Activated CD4-positive, alpha-beta memory T cell treated with anti-CD3 and anti-CD28 coated beads for 36 hours (primary cell): ENCODE measurements around the gene SPIRE2. TPM values are rescaled to one million over a fixed set of nuclear protein-coding genes. Genes with fewer than 3 reads are reported as not detected.

ENCODE experiments used
- CTCF ChIA-PET: fragments of 350-600 bp; sonication (Branson Sonifier 250); formaldehyde crosslinking; loops from one replicate; lab custom pipeline; 2021; ENCODE audit warnings: antibody characterized with exemption, inconsistent platforms; lab: Charles Lee
- POLR2A ChIA-PET: fragments of 350-600 bp; sonication (Branson Sonifier 250); formaldehyde crosslinking; loops from one replicate; lab custom pipeline; 2021; ENCODE audit warnings: antibody characterized with exemption; lab: Charles Lee
- DNase-seq: peaks from one replicate; pipeline ENCODE4 v3.0.0-alpha.2; 2020
- H3K27ac Mint-ChIP-seq: one replicate; pipeline ENCODE4 v1.8.0; 2021; ENCODE audit warnings: mixed read lengths
- H3K27me3 Mint-ChIP-seq: one replicate; pipeline ENCODE4 v1.8.0; 2021; ENCODE audit warnings: mixed read lengths
- H3K36me3 Mint-ChIP-seq: one replicate; pipeline ENCODE4 v1.8.0; 2021; ENCODE audit warnings: mixed read lengths
- H3K4me1 Mint-ChIP-seq: one replicate; pipeline ENCODE4 v1.8.0; 2021; ENCODE audit warnings: low read depth, mixed read lengths
- H3K4me3 Mint-ChIP-seq: one replicate; pipeline ENCODE4 v1.8.0; 2021; ENCODE audit warnings: mild to moderate bottlenecking, mixed read lengths
- H3K9me3 Mint-ChIP-seq: one replicate; pipeline ENCODE4 v1.8.0; 2021; ENCODE audit warnings: mixed read lengths
- intact Hi-C: fragments of 100-400 bp; cut with micrococcal nuclease; formaldehyde crosslinking; loops from one replicate; pipeline ENCODE4 v1.15.1; 2023
- total RNA-seq, 2 experiments: library from RNA; stranded (reverse); gene quantifications; one replicate each; pipeline ENCODE4 v1.2.3, GENCODE V29; 2021

SPIRE2 gene
- total RNA-seq, 2 experiments from 2014 or later: 0.63 to 1.4 TPM

DNA sequence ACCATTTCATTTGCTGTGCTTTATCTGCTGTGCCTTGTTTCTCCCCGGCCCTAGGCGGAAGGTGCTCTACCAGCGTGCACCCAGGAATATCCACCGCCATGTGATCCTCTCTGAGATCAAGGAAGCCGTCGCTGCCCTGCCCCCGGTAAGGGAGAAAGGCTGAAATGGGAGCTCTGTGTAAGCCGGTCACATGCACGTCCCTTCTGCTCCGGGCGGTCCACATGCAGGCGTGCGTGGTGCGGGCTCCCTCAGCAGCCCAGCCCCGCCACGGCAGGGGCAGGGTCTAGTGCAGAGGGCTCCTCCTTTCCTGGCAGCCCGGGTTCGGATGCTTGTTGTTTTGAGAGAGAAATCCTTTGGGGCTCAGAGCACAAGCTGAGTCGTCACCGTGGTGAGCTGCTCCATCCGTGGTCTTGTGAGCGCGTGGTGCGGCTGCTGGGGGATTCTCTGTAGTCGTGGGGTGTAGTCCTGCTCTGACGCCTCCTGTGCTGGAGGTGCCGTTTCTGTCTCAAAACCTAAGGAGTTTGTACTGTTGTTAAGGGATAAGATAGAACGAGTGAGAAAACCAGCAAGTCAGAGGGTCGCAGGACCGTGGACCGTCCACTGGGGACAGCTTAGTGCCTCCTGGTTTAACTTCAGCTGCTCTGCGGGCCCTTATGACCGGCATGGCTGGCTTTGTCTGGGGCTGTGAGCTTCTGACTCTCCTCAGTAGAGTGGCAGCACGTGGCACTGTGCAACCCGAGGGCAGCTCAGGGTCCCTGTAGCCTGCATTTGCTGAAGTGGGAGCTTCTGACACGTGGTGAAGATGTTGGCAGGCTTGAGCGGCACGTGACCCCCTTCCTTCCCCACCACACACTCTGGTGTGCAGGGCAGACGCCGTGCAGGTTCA lies 78.1 kb downstream of the SPIRE2 start:
- ChIA-PET CTCF (interaction anchor here (1.3 kb wide), 1 partner anchor 18 kb away, joined by 3 read pairs; no protein-coding TSS in a partner anchor), POLR2A (no interaction called here)

DNA sequence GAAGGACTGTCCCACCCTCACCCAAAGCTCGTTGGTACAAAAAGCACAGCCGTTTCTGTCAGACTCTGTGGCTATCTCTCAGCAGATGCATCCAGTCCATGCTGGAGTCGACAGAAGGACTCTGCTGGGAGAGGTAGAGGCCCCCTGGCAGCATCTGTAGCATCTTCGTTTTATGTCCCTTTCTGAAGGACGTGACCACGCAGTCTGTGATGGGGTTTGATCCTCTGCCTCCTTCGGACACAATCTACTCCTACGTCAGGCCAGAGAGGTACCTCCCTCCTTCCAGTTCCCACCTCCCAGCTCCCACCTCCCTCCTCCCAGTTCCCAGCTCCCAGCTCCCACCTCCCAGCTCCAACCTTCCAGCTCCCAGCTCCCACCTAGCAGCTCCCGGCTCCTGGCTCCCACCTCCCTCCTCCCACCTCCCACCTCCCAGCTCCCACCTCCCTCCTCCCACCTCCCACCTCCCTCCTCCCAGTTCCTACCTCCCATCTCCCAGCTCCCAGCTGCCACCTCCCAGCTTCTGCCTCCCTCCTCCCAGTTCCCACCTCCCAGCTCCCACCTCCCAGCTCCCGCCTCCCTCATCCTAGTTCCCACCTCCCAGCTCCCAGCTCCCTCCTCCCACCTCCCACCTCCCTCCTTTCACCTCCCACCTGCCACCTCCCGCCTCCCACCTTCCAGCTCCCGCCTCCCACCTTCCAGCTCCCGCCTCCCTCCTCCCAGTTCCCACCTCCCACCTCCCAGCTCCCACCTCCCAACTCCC lies 79.0 kb downstream of the SPIRE2 start:
- H3K9me3 Mint-ChIP-seq: no peaks in the 10 kb centered on the region
- intact Hi-C loops: loop anchor here (5.0 kb wide), 1 partner anchor 205 kb away; the partner anchor contains the start of gene SPATA2L
- H3K4me1 Mint-ChIP-seq: no peaks in the 10 kb centered on the region
- H3K4me3 Mint-ChIP-seq: no peak overlapping the region
- POLR2A ChIA-PET: interaction anchor here (0.5 to 0.7 kb wide), 2 partner anchors 43 to 61 kb away, joined by 3 read pairs; no protein-coding TSS in a partner anchor
- no peaks in the 10 kb centered on the region for H3K27me3 Mint-ChIP-seq
- no peak overlapping the region for H3K27ac Mint-ChIP-seq
- CTCF ChIA-PET: interaction anchor here (1.0 to 1.3 kb wide), 2 partner anchors 19 to 46 kb away, joined by 3 read pairs; no protein-coding TSS in a partner anchor
- no peak for DNase-seq
- H3K36me3 Mint-ChIP-seq: peaks cover 37% of the 10 kb centered on the region

More for the DNA sequence above, 78.1 kb downstream of the SPIRE2 start:
- H3K4me1 Mint-ChIP-seq: no peaks in the 10 kb centered on the region
- H3K27me3 Mint-ChIP-seq: no peaks in the 10 kb centered on the region
- no peaks in the 10 kb centered on the region for H3K9me3 Mint-ChIP-seq
- DNase-seq: no peak
- intact Hi-C loops: loop anchor here (5.0 kb wide), 1 partner anchor 204 kb away; the partner anchor contains the start of gene SPATA2L
- H3K36me3 Mint-ChIP-seq: peaks cover 35% of the 10 kb centered on the region
- no peak overlapping the region for H3K4me3 Mint-ChIP-seq
- no peak overlapping the region for H3K27ac Mint-ChIP-seq

DNA sequence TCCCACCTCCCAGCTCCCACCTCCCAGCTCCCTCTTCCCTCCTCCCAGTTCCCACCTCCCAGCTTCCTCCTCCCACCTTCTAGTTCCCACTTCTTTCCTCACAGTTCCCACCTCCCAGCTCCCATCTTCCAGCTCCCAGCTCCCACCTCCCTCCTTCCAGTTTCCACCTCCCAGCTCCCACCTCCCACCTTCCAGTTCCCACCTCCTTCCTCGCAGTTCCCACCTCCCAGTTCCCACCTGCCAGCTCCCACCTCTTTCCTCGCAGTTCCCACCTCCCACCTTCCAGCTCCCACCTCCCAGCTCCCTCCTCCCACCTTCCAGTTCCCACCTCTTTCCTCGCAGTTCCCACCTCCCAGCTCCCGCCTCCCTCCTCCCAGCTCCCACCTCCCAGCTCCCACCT lies 80.0 kb downstream of the SPIRE2 start:
- POLR2A ChIA-PET: interaction anchor here (0.7 kb wide), 1 partner anchor 42 kb away, joined by 3 read pairs; no protein-coding TSS in a partner anchor
- H3K27ac Mint-ChIP-seq: no peak overlapping the region
- H3K36me3 Mint-ChIP-seq: peaks cover 39% of the 10 kb centered on the region

DNA sequence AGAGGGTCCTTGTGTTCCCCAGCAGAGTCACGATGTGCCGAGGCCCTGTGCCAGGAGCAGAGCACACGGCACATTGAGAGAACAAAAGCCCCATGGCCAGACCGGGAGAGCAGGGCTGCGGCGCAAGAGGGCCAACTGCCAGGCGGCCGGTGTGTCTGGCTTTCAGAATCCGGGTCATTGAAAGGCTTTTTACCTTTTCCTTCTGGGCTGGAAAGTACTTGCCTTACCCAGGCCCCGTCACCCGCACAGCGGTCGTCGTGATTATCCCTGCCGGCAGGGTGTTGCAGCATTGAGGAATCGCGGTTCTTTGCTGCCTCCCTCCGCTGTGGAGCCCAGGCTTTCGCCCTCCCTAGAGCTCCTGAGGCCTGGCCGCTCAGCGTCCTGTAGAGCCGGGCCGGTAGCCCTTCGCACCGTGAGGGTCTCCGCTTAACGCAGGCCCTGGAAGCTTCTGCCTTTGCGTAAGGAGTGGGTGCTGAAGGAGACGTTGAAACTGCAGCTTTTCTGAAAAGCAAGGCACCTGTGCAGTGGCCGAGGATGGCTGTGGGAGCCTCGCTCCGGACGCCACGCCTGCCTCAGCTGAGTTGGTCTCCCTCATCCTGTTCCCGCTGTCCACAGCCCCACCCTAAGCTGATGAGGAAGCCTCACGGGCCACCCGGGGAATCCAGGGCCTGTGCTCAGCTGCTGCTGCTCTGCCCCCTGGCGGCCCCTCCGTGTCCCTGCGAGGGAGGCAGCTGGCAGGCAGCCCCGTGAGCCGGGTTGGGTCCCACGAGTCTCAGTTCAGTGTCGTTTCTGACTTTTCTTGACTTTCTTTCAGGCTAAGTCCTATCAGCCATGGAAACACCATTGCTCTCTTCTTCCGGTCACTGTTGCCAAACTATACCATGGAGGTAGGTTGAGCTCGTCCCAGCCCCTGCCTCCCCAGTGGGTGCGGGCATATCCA lies 81.8 kb downstream of the SPIRE2 start:
- Mint-ChIP-seq H3K27me3 (no peaks in the 10 kb centered on the region), H3K27ac (no peak overlapping the region), H3K4me1 (no peaks in the 10 kb centered on the region), H3K9me3 (no peaks in the 10 kb centered on the region), H3K36me3 (peaks cover 41% of the 10 kb centered on the region), H3K4me3 (no peak overlapping the region)
- intact Hi-C loops: loop anchor here (5.0 kb wide), 1 partner anchor 208 kb away; the partner anchor contains the start of gene SPATA2L
- peak; percentile 76 for DNase-seq
- ChIA-PET POLR2A (interaction anchor here (1.2 kb wide), 1 partner anchor 37 kb away, joined by 7 read pairs; the partner anchor contains the start of gene TCF25), CTCF (interaction anchor here (0.6 to 2.6 kb wide), 30 partner anchors 9 to 1101 kb away, joined by 3 to 22 read pairs (median 4); partner anchors contain the start of genes MC1R, TCF25 and TUBB3)

More for the DNA sequence above, 80.0 kb downstream of the SPIRE2 start:
- CTCF ChIA-PET: interaction anchor here (0.6 to 2.6 kb wide), 5 partner anchors 9 to 203 kb away, joined by 3 to 8 read pairs (median 3); no protein-coding TSS in a partner anchor
- intact Hi-C loops: loop anchor here (5.0 kb wide), 1 partner anchor 206 kb away; the partner anchor contains the start of gene SPATA2L
- H3K4me3 Mint-ChIP-seq: no peak overlapping the region
- no peak for DNase-seq
- H3K4me1 Mint-ChIP-seq: no peaks in the 10 kb centered on the region
- H3K9me3 Mint-ChIP-seq: no peaks in the 10 kb centered on the region
- H3K27me3 Mint-ChIP-seq: no peaks in the 10 kb centered on the region

DNA sequence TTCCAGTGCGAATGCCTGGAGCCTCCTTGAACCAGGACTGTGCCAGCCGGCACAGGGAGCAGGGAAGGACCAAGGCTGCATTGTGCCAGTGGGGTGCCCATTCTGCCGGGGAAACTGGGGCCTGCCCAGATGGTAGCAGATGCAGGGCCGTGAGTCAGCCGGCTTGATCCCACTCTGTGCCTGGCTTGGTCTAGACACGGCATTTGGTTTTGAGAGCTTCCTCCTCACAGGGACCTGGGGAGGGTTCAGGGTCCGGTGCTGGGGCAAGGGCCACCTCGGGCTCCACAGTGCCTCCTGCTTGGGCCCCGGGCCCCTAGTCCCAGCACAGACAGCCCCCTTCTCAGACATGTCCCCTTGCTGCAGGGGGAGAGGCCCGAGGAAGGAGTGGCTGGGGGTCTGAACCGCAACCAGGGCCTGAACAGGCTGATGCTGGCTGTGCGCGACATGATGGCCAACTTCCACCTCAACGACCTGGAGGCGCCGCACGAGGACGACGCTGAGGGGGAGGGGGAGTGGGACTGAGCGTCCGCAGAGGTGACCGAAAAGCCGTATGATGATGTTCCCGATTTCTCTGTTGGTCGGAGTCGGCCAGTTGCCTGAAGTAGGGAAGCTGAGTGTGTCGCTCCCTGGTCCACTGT lies 82.6 kb downstream of the SPIRE2 start:
- ChIA-PET CTCF (interaction anchor here (0.8 to 2.6 kb wide), 25 partner anchors 8 to 1101 kb away, joined by 3 to 22 read pairs (median 4); partner anchors contain the start of genes MC1R, TCF25 and TUBB3), POLR2A (interaction anchor here (1.2 kb wide), 1 partner anchor 38 kb away, joined by 7 read pairs; the partner anchor contains the start of gene TCF25)
- Mint-ChIP-seq H3K4me1 (no peaks in the 10 kb centered on the region), H3K27ac (no peak overlapping the region), H3K36me3 (peaks cover 36% of the 10 kb centered on the region), H3K27me3 (no peaks in the 10 kb centered on the region), H3K4me3 (no peak overlapping the region), H3K9me3 (no peaks in the 10 kb centered on the region)
- DNase-seq: no peak
- intact Hi-C loops: no loop called here

DNA sequence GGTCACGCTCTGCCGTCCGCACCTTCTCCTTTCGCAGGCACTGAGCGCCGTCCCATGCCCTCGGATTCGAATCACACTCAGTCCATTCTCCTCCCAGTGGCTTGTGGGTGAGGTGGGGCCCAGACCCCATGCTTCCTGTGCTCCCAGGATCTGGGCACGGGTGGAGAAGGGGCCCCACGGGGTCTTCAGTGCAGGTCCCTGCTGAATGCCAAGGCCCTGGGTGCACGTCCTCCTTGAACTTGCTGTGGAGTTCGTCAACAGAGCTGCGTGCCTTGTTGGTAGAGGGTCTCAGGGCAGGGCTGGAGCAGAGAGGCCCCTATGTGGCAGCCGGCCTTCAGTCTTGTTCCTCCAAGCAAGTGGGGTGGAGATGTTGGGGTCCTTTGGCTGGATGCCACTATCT lies 83.1 kb downstream of the SPIRE2 start:
- intact Hi-C loops: no loop called here
- peaks cover 3% of the 10 kb centered on the region for H3K4me1 Mint-ChIP-seq

DNA sequence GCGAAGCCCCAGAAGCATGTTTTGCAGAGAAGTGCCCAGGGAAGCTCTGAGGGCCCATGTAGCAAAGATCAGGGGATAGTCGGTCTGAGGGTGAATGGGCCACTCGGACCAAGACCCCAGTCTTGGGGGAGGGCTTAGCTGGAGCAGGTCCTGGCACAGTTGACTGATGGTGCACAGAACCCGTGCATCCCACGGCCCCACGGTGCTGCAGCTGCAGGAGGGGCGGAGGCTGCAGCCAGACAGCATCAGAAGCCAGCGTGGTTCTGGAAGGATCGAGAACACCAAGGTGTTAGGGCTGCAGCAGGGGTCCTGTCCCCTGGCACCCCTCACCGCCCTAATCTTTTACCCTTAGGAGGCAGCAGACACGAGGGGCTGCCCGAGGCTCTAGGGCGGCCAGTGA lies 83.9 kb downstream of the SPIRE2 start:
- no peak overlapping the region for H3K27ac Mint-ChIP-seq
- POLR2A ChIA-PET: interaction anchor here (1.1 kb wide), 1 partner anchor 10 kb away, joined by 3 read pairs; no protein-coding TSS in a partner anchor

More for the DNA sequence above, 83.1 kb downstream of the SPIRE2 start:
- Mint-ChIP-seq H3K36me3 (peaks cover 33% of the 10 kb centered on the region), H3K27me3 (peaks cover 2% of the 10 kb centered on the region), H3K27ac (no peak overlapping the region), H3K9me3 (no peaks in the 10 kb centered on the region), H3K4me3 (no peak overlapping the region)
- ChIA-PET POLR2A (no interaction called here), CTCF (interaction anchor here (1.4 to 2.1 kb wide), 3 partner anchors 12 to 211 kb away, joined by 4 to 22 read pairs (median 16); partner anchors contain the start of gene TUBB3)
- no peak for DNase-seq

DNA sequence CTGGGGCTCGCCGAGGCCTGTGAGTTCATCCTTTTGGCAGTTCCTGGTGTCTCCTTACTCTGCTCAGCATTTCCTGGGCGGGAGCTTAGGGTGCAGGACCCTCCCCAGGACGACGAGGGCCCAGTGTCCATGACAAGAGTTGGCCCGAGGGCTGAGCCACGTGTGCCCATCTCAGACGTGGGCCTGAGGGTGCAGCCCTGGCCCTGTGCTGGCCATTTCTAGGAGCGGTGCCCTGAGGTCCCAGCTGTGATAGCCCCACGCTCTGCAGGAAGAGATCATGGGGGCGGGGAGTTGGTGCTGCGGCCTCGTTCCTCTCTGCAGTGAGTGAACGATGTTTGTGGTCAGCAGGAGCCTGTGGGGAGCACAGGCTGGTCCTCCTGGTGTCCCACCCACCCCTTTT lies 84.4 kb downstream of the SPIRE2 start:
- no peak for DNase-seq
- Mint-ChIP-seq H3K27ac (no peak overlapping the region), H3K27me3 (peaks cover 2% of the 10 kb centered on the region), H3K4me3 (no peak overlapping the region), H3K4me1 (peaks cover 7% of the 10 kb centered on the region), H3K9me3 (no peaks in the 10 kb centered on the region), H3K36me3 (peaks cover 27% of the 10 kb centered on the region)
- ChIA-PET POLR2A (interaction anchor here (1.1 kb wide), 1 partner anchor 10 kb away, joined by 3 read pairs; no protein-coding TSS in a partner anchor), CTCF (no interaction called here)
- intact Hi-C loops: no loop called here

More for the DNA sequence above, 83.9 kb downstream of the SPIRE2 start:
- DNase-seq: no peak
- no peaks in the 10 kb centered on the region for H3K9me3 Mint-ChIP-seq
- H3K36me3 Mint-ChIP-seq: peaks cover 27% of the 10 kb centered on the region
- CTCF ChIA-PET: no interaction called here
- intact Hi-C loops: no loop called here
- H3K27me3 Mint-ChIP-seq: peaks cover 2% of the 10 kb centered on the region
- H3K4me3 Mint-ChIP-seq: no peak overlapping the region
- H3K4me1 Mint-ChIP-seq: peaks cover 3% of the 10 kb centered on the region

DNA sequence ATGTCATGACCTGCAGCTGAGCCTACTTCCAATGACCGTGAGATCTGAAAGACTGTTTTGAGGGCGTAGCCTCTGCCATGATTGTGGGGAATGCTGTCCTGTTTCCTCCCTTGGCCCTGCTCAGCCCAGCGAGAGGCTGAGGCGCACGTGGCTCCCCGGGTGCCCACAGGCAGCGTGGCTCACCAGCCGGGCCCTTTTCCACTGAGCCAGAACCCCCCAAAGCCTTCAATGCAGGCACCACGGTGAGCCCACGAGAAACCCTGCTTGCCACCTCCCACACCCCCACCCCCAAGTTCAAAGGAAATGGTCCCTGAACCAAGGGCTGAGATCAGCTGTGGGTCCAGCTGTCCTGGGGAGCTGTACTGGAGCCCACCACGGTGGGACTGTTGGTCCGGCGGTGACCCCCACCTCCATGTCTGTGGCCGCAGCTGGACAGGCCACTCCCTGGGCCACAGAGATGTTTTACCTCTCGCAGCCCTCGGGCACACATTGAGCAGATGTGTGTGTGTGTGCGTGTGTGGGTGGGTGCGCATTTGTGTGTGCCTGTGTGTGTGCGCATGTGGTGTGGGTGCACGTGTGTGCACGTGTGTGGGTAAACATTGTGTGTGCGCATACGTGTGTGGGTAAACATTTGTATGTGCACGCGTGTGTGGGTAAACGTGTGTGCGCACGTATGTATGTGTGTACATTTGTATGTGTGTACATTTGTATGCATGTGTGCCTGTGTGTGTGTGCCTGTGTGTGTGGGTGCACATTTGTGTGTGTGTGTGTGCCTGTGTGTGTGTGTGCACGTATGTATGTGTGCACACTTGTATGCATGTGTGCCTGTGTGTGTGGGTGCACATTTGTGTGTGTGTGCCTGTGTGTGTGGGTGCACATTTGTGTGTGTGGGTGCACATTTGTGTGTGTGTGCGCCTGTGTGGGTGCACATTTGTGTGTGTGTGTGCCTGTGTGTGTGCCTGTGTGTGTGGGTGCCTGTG lies 85.4 kb downstream of the SPIRE2 start:
- Mint-ChIP-seq H3K27me3 (peaks cover 4% of the 10 kb centered on the region), H3K36me3 (peaks cover 26% of the 10 kb centered on the region), H3K27ac (no peak overlapping the region), H3K9me3 (no peaks in the 10 kb centered on the region), H3K4me3 (no peak overlapping the region), H3K4me1 (peaks cover 16% of the 10 kb centered on the region)
- DNase-seq: no peak
- intact Hi-C loops: no loop called here
- ChIA-PET POLR2A (no interaction called here), CTCF (no interaction called here)
